Adrenal gland (tissue), 5 donors: ENCODE measurements around the gene E4F1.

ENCODE experiments used
- POLR2A ChIP-seq, 2 donors: fragments of 450-650 bp; IDR thresholded peaks; one replicate each; pipeline ENCODE4 v1.6.1; 2017; ENCODE audit warnings: antibody characterized with exemption in 2 of 2, mild to moderate bottlenecking in 2 of 2, moderate library complexity in 1 of 2
- TF ChIP-seq, protein P1 (sequence below), 6 experiments: fragments of 450-650 bp in 4 of 6; fragments of 200-600 bp in 2 of 6; sonication (generic) in 1 of 6; IDR thresholded peaks; 1 replicate in 5 of 6; 2 replicates in 1 of 6; pipeline versions ENCODE4 v1.5.1 to v1.8.0; 2016 to 2021; ENCODE audit warnings: antibody characterized with exemption in 6 of 6, mild to moderate bottlenecking in 2 of 6, moderate library complexity in 1 of 6
- donor health status: DM: no; HTN: no; CAD: no.

DNA sequence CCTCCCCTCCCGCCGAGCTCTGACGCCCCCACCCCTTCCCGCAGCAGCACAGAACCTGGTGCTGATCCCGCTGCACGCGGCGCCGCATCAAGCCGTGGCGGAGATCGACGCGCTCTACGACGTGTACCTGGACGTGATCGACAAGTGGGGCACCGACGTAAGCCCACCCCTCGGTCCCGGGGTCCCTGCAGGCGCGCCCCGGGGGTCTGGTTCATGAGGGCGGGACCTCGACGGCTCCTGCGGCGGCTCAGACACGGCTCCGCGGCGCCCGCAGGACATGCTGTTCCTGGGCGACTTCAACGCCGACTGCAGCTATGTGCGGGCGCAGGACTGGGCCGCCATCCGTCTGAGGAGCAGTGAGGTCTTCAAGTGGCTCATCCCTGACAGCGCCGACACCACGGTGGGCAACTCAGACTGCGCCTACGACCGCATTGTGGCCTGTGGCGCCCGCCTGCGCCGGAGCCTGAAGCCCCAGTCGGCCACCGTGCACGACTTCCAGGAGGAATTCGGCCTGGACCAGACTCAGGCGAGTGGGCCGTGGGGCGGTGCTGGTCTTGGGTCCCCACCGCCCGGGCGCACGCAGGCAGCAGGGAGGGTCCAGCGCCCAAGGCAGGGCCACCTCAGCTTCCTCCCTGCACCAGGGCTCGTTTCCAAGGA is 14.2 kb downstream of the E4F1 start:
- TF ChIP-seq, protein P1, sequence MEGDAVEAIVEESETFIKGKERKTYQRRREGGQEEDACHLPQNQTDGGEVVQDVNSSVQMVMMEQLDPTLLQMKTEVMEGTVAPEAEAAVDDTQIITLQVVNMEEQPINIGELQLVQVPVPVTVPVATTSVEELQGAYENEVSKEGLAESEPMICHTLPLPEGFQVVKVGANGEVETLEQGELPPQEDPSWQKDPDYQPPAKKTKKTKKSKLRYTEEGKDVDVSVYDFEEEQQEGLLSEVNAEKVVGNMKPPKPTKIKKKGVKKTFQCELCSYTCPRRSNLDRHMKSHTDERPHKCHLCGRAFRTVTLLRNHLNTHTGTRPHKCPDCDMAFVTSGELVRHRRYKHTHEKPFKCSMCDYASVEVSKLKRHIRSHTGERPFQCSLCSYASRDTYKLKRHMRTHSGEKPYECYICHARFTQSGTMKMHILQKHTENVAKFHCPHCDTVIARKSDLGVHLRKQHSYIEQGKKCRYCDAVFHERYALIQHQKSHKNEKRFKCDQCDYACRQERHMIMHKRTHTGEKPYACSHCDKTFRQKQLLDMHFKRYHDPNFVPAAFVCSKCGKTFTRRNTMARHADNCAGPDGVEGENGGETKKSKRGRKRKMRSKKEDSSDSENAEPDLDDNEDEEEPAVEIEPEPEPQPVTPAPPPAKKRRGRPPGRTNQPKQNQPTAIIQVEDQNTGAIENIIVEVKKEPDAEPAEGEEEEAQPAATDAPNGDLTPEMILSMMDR (IDR thresholded peaks at IDR 0.05), result no peak
- no peak for TF ChIP-seq POLR2A (IDR thresholded peaks at IDR 0.05)
